ENCODE measurements around the gene STMND1. TPM values are rescaled to one million over a fixed set of nuclear protein-coding genes. Genes with fewer than 3 reads are reported as not detected.

The STMND1 gene
- total RNA-seq, 4 donors from 2014 or later, result not detected

- ATAC-seq, result no peak
- H3K36me3 ChIP-seq, result no peaks in the 10 kb centered on the region
- no peak overlapping the region for H3K27ac ChIP-seq
- 70 to 78% methylated on average over 3 of the region's 3 CpGs for WGBS, 2 donors (ENCODE audit: low coverage in 1 of 2)
- H3K4me1 ChIP-seq, result no peaks in the 10 kb centered on the region
- H3K4me3 ChIP-seq, result no peak overlapping the region
- H3K27me3 ChIP-seq, result peaks cover 4% of the 10 kb centered on the region
- no peak for TF ChIP-seq POLR2A (IDR thresholded peaks at IDR 0.05)
- TF ChIP-seq POLR2AphosphoS5 (IDR thresholded peaks at IDR 0.05), result no peak
- no peak for TF ChIP-seq EP300 (IDR thresholded peaks at IDR 0.05)
- TF ChIP-seq, protein P1, sequence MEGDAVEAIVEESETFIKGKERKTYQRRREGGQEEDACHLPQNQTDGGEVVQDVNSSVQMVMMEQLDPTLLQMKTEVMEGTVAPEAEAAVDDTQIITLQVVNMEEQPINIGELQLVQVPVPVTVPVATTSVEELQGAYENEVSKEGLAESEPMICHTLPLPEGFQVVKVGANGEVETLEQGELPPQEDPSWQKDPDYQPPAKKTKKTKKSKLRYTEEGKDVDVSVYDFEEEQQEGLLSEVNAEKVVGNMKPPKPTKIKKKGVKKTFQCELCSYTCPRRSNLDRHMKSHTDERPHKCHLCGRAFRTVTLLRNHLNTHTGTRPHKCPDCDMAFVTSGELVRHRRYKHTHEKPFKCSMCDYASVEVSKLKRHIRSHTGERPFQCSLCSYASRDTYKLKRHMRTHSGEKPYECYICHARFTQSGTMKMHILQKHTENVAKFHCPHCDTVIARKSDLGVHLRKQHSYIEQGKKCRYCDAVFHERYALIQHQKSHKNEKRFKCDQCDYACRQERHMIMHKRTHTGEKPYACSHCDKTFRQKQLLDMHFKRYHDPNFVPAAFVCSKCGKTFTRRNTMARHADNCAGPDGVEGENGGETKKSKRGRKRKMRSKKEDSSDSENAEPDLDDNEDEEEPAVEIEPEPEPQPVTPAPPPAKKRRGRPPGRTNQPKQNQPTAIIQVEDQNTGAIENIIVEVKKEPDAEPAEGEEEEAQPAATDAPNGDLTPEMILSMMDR (IDR thresholded peaks at IDR 0.05), result peak in 1 of 4 experiments; percentile 8
- H3K9me3 ChIP-seq, result no peaks in the 10 kb centered on the region
Measured at GRCh38 chr6:17091122-17091521, 10.7 kb upstream of the STMND1 start.

DNA sequence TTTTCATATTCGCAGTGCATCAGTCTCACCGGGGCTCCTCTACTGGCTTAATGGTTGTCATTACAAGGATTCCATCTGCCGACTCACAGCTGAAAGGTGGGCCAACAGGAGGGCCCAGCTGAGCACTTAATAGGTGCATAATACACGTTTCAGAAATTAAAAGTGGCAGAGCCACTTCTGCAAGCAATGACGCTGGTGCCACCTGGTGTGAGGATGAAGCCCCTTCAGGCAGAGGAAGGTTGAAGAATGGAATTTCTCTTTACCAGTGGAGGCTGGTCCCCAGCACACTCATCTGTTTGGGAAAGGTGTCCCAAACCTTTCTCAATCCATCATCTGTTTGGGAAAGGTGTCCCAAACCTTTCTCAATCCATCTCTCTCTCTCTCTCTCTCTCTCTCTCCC lies 8.2 kb upstream of the STMND1 start:
- no peaks in the 10 kb centered on the region for H3K4me1 ChIP-seq
- no peaks in the 10 kb centered on the region for H3K36me3 ChIP-seq
- H3K27ac ChIP-seq, result no peak overlapping the region
- TF ChIP-seq EP300 (IDR thresholded peaks at IDR 0.05), result no peak
- no peak for TF ChIP-seq POLR2A (IDR thresholded peaks at IDR 0.05)
- TF ChIP-seq POLR2AphosphoS5 (IDR thresholded peaks at IDR 0.05), result no peak
- TF ChIP-seq, protein P1 (IDR thresholded peaks at IDR 0.05), result no peak
- peaks cover 4% of the 10 kb centered on the region for H3K27me3 ChIP-seq
- H3K9me3 ChIP-seq, result no peaks in the 10 kb centered on the region
- H3K4me3 ChIP-seq, result no peak overlapping the region
- no peak for ATAC-seq
- WGBS, 2 donors (ENCODE audit: low coverage in 1 of 2), result 39 to 41% methylated on average over 3 to 4 of the region's 5 CpGs

DNA sequence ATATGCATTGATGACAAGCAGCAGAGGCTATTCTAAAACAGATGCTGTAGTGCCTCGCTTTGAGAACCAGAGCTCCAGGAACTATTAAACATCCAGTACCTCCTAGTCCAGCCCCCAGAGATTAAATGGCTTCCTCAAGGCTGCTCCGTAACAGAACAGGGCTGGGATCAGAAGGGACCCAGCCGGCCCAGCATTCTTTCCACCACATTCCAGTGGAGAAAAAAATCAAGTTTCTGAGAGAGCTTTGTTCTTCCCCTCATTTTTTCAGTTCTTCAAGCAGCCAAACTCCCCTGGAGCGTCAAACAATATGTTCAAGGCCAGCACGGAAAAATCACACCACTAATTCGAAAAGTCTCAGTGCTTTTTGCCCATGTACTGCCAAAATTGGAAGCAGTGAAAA lies 5.8 kb upstream of the STMND1 start:
- Histone ChIP-seq H3K36me3 (no peaks in the 10 kb centered on the region), H3K9me3 (no peaks in the 10 kb centered on the region), H3K27me3 (peaks cover 4% of the 10 kb centered on the region), H3K27ac (no peak overlapping the region), H3K4me1 (no peaks in the 10 kb centered on the region), H3K4me3 (no peak overlapping the region)
- TF ChIP-seq POLR2A (IDR thresholded peaks at IDR 0.05) (no peak), EP300 (IDR thresholded peaks at IDR 0.05) (no peak), POLR2AphosphoS5 (IDR thresholded peaks at IDR 0.05) (no peak)
- TF ChIP-seq, protein P1 (IDR thresholded peaks at IDR 0.05), result no peak
- no peak for ATAC-seq
- WGBS, 2 donors (ENCODE audit: low coverage in 1 of 2), result 55 to 58% methylated on average over 3 to 5 of the region's 6 CpGs

DNA sequence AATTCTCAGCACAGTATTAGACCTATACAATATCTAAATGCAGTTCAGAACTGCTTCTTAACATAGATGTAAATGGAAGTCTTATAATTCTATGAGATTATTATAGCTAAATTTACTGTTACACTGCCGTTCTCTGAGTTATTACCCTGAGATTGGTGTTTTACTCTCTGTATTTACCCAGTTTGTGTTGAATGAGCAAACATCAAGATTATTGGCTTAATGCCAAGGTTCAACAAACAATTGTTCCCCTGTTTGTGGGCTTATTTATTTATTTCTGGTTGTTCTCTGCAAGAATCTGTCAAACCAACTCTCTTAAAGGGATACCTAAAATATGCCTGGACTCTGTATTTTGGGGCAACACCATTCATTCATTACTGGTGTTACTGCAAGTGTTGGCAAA lies 5.2 kb upstream of the STMND1 start:
- 53 to 69% methylated on average over 1 of the region's 1 CpG for WGBS, 2 donors (ENCODE audit: low coverage in 1 of 2)
- Histone ChIP-seq H3K4me3 (no peak overlapping the region), H3K36me3 (no peaks in the 10 kb centered on the region), H3K9me3 (no peaks in the 10 kb centered on the region), H3K27ac (no peak overlapping the region), H3K4me1 (peaks cover 0 to 4% (median 0%) of the 10 kb centered on the region in 3 donors), H3K27me3 (peaks cover 7% of the 10 kb centered on the region)
- TF ChIP-seq POLR2A (IDR thresholded peaks at IDR 0.05), result no peak
- TF ChIP-seq, protein P1 (IDR thresholded peaks at IDR 0.05), result no peak
- no peak for ATAC-seq

DNA sequence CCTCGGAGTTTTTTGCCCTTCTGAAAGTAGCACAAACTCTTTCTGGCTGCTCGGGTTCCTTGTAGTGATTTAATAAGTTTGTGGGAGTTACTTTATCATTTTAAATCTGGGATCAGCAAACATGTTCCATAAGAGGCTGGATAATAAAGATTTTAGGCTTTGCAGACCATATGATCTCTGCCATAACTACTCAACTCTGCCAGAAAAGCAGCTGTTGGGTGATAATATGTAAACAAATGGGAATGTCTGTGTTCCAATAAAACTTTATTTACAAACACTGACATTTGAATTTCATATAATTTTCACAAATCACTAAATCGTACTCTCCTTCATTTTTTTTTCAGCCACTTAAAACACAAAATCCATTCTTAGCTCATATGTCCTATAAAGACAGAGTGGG lies 3.9 kb upstream of the STMND1 start:
- Histone ChIP-seq H3K4me1 (peaks cover 0 to 14% (median 8%) of the 10 kb centered on the region in 3 donors), H3K27me3 (peaks cover 20% of the 10 kb centered on the region), H3K4me3 (no peak overlapping the region), H3K36me3 (no peaks in the 10 kb centered on the region), H3K9me3 (no peaks in the 10 kb centered on the region), H3K27ac (no peak overlapping the region)
- no peak for TF ChIP-seq POLR2A (IDR thresholded peaks at IDR 0.05)
- TF ChIP-seq EP300 (IDR thresholded peaks at IDR 0.05), result no peak
- TF ChIP-seq, protein P1 (IDR thresholded peaks at IDR 0.05), result no peak
- no peak for TF ChIP-seq POLR2AphosphoS5 (IDR thresholded peaks at IDR 0.05)
- 72 to 76% methylated on average over 3 of the region's 3 CpGs for WGBS, 2 donors (ENCODE audit: low coverage in 1 of 2)
- no peak for ATAC-seq
